GM20431 (cell line): ENCODE results near the gene MSLN.
"Not testable (repeated sequence)": the region's sequence is repeated elsewhere in the genome, so short reads cannot be mapped to it uniquely, and the experiment has no call there.

Experiments
- in situ Hi-C: fragments of 300-500 bp; cut with MseI, MboI; formaldehyde crosslinking; loops from one replicate; pipeline ENCODE4 v1.15.0; 2020; ENCODE audit warnings: low sequenced_read_pairs; ENCODE audit not compliant: unreplicated experiment

MSLN gene

GRCh38 chr16:769184-769784, 8.8 kb downstream of the MSLN start:
- in situ Hi-C loops = no loop called here

GRCh38 chr16:769934-770333, 9.4 kb downstream of the MSLN start:
- in situ Hi-C loops = no loop called here

- in situ Hi-C loops = no loop called here
Measured at GRCh38 chr16:770411-770810, 9.9 kb downstream of the MSLN start.

GRCh38 chr16:772959-773358, 12.4 kb downstream of the MSLN start:
- in situ Hi-C loops = no loop called here

GRCh38 chr16:774086-775001, 13.8 kb downstream of the MSLN start:
- in situ Hi-C loops = no loop called here

- in situ Hi-C loops = no loop called here
Measured at GRCh38 chr16:775236-775796, 14.8 kb downstream of the MSLN start.

GRCh38 chr16:776298-776697, 15.8 kb downstream of the MSLN start:
- in situ Hi-C loops = not testable (repeated sequence)

- in situ Hi-C loops = no loop called here
Measured at GRCh38 chr16:776824-777223, 16.3 kb downstream of the MSLN start.

GRCh38 chr16:777826-778225, 17.3 kb downstream of the MSLN start:
- in situ Hi-C loops = no loop called here

GRCh38 chr16:778447-778846, 17.9 kb downstream of the MSLN start:
- in situ Hi-C loops = no loop called here

- in situ Hi-C loops = no loop called here
Measured at GRCh38 chr16:778909-779527, 18.5 kb downstream of the MSLN start.

- in situ Hi-C loops = no loop called here
Measured at GRCh38 chr16:779561-779960, 19.0 kb downstream of the MSLN start.

GRCh38 chr16:780296-780695, 19.8 kb downstream of the MSLN start:
- in situ Hi-C loops = loop anchor here (10.0 kb wide), 1 partner anchor 65 kb away; the partner anchor contains the start of gene METRN

GRCh38 chr16:781346-782010, 20.9 kb downstream of the MSLN start:
- in situ Hi-C loops = loop anchor here (10.0 kb wide), 1 partner anchor 67 kb away; the partner anchor contains the start of gene METRN

- in situ Hi-C loops = loop anchor here (10.0 kb wide), 1 partner anchor 67 kb away; the partner anchor contains the start of gene METRN
Measured at GRCh38 chr16:782258-782657, 21.7 kb downstream of the MSLN start.

GRCh38 chr16:782766-783403, 22.4 kb downstream of the MSLN start:
- in situ Hi-C loops = loop anchor here (10.0 kb wide), 1 partner anchor 68 kb away; the partner anchor contains the start of gene METRN

- in situ Hi-C loops = loop anchor here (10.0 kb wide), 1 partner anchor 69 kb away; the partner anchor contains the start of gene METRN
Measured at GRCh38 chr16:783404-784161, 23.0 kb downstream of the MSLN start.

- in situ Hi-C loops = loop anchor here (10.0 kb wide), 1 partner anchor 70 kb away; the partner anchor contains the start of gene METRN
Measured at GRCh38 chr16:784431-784830, 23.9 kb downstream of the MSLN start.
